PC-3 (cell line): ENCODE results near the gene CSNK2A2.

Source experiments
- CTCF ChIP-seq: fragments of 300-600 bp; sonication (generic); conservative IDR thresholded peaks from 2 replicates; pipeline ENCODE4 v1.5.1; 2017; ENCODE audit warnings: antibody characterized with exemption, low read depth, mild to moderate bottlenecking, low read length
- EZH2 ChIP-seq: fragments of 300-600 bp; sonication (generic); IDR thresholded peaks from one replicate; pipeline ENCODE4 v1.6.1; 2017; ENCODE audit warnings: antibody characterized with exemption, mild to moderate bottlenecking, low read length; ENCODE audit not compliant: unreplicated experiment
- EZH2phosphoT487 ChIP-seq: fragments of 300-600 bp; sonication (generic); IDR thresholded peaks from 2 replicates; pipeline ENCODE4 v1.6.1; 2018; ENCODE audit warnings: mild to moderate bottlenecking, antibody characterized with exemption, low read length, borderline replicate concordance

GRCh38 chr16:58126451-58126961, 71.4 kb downstream of the CSNK2A2 start:
- TF ChIP-seq EZH2 (no peak), CTCF (no peak), EZH2phosphoT487 (no peak)
